IPS-NIHi11 (cell line): ENCODE data around the gene FMO3.

Source experiments
- DNase-seq: peaks from one replicate; pipeline ENCODE4 v3.0.0; 2012; ENCODE audit warnings: mixed read lengths, low spot score

The FMO3 gene

DNA sequence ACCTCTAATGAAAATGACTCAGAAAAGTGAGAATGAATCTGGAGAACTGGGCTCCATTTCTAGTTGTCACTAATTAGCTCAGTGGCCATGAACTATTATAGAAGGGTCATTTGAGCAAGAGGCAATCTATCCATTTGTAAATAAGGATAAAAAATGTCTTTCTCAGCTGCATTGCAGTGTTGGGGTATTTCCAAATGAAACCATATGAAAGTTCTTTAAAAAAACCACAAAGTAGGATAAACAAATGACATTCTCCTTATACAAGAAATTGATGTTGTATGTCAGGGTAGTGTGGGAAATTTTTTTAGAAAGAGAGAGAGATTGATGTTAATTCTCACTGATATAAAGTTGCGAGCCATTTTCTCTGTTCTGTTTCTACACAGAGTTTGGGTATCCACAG, 26.0 kb downstream of the FMO3 start:
- DNase-seq = no peak

GRCh38 chr1:171117085-171117484, 26.4 kb downstream of the FMO3 start:
- DNase-seq = no peak

- DNase-seq = no peak
Observed at GRCh38 chr1:171119648-171120047, 28.9 kb downstream of the FMO3 start.

GRCh38 chr1:171122299-171122698, 31.6 kb downstream of the FMO3 start:
- no peak for DNase-seq

DNA sequence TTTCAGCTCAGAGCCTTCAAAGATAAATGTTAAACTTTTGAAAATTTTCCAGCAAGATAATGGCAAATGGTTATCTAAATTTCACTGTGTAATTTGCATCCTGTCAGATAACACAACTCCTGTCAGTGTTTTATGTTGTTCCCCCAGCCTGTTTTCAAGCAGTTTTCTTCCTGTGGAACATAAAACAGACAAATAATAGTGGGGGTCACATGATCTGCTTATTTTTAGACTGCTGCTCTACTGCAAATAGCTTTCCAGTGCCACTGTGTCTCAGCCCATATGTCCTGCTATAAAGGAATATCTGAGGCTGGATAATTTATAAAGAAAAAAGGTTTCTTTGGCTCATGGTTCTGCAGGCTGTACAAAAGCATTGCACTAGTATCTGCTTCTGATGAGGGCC, 32.2 kb downstream of the FMO3 start:
- no peak for DNase-seq

DNA sequence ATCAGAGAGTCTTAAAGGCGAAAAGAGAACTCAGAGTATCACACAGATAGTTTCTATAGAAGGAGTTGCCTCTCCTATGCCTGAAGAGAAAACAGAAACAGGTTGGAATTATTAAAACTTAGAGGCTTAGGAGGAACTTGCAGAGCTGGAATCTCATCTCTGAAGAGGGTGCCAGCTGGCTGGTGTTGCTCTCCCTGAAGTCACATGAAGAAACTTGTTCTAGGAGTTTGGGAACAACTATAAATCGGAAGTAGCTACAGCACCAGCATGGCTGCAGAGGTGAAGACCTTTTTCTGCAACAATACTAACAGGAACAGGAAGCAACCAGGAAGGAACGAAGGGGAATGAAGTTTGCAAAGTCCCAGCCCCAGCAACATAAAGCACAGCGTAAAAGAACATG, 35.8 kb downstream of the FMO3 start:
- DNase-seq = no peak

GRCh38 chr1:171127099-171127498, 36.4 kb downstream of the FMO3 start:
- DNase-seq = no peak

GRCh38 chr1:171127501-171127900, 36.8 kb downstream of the FMO3 start:
- no peak for DNase-seq

DNA sequence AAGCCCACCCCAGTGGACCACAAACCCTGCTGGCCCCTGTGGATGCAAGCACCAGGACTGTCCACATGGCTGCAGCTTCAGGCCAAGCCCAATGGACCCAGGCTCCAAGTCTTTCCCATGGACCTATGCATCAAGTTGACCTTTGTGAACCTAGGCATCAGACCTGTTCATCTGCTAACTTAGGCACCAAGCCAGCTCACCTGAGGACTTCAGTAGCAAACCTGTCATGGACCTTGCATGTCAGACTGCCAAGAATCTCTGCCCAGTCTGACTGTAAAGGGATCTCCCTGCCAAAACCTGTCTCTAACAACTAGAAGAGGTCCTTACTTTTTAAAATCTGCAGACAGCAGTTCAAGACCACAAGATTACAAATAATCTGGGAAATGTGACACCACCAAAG, 37.8 kb downstream of the FMO3 start:
- no peak for DNase-seq

DNA sequence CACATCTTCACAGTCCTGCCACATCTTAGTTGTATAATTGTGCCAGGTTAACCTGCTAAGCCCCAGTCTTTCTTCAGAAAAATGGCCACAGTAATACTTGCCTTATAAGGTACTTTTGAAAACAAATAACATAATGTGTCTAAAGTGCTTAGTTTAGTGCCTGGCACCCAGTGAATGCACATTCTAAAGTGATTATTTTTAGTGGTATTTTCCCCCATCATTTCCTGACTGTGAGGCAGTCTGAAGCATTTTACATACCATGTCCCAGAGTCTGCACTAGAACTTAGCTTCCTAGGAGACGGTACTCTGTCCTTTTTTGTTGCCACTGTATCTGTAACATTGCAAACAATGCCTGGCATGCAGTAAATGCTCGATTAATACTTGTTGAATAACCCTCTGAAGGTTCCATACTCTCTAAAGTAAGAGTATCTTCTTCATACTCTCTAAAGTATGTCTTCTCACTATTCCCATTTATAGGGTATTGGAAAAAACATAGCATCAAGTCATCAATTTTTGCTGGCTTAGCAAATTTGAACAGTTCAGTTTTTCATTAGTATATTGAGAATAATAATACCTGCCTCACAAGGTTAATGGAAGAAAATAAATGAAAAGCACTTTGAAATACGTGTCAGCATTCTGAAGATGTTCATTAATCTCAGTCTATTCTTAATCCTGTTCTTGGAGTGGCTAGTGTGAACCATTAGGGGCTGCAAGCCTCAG, 43.7 kb downstream of the FMO3 start:
- DNase-seq = no peak

DNA sequence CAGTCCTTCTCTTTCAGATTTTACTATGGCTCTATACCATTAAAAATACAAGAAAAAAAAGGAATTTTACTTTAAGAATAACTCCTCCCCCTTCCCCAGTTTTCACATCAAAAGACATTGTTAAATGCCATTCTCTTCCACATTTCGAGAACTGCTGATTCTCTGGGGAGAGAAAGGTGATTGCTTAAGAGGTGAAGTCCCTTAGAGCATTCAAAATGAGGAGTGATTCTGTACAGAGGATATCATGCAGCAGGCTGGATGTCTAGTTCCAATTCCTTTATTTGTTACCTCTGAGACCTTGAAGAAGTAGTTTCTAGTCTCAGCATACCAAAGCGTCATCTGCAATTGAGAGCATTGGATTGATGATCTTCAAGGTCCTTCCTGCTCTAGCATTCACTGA, 46.9 kb downstream of the FMO3 start:
- DNase-seq = no peak

DNA sequence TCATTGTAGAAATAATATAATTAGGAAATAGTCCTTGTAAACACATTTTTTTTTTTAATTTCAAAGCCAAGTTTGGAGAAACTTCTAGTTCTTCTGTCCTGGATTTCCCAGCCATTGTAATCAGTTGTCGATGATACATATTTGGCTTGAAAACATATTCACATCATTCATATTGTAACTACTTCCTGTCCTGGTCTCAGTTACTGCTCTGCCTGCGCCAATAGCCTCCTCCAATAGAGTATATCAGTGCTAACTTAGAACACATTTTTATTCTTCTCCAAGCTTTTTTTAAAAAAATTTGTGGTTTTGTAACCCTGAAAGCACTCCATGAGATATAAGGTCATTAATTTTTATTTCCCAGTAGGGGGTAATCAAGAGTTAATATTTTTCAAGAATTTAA, 48.3 kb downstream of the FMO3 start:
- no peak for DNase-seq

GRCh38 chr1:171139890-171140289, 49.2 kb downstream of the FMO3 start:
- no peak for DNase-seq

DNA sequence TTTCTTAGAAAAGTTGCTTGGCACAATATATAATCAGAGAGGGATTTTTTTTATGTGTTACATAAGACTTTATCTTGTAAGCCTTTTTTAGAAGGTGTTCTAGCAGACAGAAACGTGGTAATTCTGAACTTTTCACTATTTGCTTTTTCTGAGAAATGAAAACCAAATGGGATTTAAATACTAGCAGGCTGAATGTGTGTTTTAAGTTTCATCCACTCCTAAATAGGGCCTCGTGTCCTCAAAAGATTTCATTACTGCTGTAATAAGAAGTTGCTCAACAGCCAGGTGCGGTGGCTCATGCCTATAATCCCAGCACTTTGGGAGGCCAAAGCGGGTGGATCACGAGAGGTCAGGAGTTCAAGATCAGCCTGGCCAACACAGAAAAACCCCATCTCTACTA, 49.7 kb downstream of the FMO3 start:
- DNase-seq = no peak

DNA sequence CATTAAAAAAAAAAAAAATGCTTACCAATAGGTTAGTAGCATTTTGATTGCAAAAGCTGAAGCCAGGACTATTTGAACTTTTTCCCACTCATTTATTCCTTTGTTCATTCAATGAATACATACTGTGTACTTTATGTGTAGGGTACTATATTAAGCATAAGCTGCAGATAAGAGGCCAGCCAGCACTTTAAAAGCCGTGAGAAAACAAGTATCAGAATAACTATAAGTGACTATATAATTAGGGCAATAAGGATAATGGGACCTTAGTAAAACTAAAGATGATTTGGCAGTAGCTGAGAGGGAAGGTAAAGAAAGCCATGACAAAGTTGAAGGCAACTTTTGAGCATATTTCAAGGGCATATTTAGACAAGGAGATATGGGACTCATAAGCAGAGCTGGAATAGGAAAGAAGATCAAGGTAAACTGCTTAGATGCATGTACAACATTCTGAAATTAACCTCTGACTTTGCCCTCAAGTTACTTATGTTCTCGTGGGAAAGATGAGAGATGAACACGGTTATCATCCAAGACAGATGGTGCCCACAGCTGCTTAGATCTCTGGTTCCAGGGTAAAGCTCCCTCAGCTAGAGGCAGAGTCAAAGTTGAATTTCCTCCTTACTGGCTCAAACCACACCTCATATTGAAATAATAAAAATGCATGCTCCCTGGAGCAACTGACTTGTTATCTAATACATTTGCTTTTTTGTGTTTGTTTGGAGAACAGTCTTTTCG, 50.4 kb downstream of the FMO3 start:
- no peak for DNase-seq

DNA sequence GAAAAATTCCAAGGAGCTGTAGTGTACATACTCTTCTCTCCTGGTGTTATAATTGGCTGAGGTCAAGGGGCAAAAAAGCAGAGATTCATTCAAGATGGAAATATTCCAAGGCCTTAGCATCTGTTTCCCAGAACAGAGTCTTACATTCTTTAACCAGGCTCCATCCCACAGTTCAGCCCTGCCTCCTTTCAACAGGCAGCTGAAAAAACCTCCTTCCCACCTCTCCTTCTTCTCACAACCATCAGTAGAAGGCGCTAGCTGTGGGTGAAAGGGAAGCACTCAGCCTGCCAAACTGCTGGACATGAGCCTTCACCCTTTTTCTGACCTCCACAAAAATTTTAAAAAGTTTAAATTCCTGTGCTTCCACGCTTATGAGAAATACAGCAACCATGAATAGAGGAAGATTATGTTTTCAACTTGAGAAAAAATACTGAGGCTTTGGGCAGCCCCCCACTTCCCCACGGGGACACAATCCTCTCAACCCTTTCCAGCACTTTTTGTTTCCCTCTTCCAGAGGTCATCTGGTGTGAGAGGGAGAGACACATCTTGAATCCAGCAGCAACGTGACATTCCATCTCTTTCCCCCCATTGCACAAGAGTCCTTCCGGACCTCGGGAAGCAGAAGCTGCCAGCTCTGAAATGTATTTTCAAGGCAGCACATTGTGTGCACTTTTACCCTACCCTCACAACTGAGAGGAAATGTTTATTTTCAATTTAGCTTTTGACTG, 51.1 kb downstream of the FMO3 start:
- DNase-seq = no peak

DNA sequence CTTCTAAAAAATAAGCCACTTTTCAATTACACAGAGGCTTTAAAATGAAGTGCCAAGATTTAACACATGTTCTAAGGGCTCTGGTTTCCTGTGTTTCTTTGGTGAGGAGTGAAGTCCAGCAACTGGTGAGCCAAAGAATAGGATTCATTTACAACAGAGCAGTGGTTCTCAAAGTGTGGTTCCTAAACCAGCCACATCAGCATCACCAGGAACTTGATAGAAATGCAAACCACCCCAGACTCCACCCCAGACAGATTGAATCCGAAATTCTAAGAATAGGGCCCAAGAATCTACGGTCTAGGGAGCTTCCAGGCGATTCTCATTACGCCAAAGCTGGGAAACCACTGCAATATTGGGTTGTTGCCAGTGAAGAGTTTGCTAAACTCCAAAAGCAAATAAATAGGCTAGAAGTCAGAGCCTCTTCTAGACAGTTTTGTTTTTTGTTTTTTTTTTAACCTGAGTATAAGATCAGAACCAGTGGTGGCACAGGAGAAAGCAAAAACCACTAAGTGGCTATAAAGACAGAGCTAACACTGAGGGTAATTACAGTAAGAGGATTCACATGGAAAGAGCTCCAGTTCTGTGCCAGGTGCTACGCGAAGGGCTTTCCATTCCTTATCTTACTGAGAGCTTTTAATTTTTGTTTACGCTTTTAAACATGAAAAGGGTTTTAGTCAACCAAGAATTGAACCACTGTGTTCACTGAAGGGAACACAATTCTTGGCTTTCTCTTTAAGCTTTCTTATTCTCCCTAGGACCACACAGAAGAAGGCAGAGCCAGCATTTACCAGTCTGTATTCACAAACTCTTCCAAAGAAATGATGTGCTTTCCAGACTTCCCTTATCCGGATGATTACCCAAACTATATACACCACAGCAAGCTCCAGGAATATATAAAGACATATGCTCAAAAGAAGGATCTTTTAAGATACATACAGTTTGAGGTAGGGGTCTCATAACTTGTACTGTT, 52.0 kb downstream of the FMO3 start:
- DNase-seq = no peak

DNA sequence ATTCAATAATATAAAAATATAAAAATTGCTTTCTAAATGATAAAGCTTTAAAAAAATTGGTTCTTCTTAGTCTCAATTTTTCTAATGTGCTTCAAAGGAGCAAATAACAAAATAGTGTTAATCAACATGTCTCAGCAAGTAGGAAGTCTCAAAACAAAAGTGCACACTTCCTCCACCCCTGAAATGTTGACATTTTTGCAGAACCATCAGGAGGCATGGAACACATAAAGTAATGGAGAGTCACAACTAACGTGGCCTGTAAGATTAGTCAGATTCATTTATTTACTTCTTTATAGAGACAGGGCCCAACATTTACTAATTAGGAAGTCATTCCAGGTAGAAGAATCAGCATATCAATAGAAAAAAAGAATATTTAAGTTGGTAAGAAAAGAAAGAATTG, 59.5 kb downstream of the FMO3 start:
- no peak for DNase-seq

- DNase-seq = no peak
Observed at GRCh38 chr1:171152549-171152948, 61.8 kb downstream of the FMO3 start.

DNA sequence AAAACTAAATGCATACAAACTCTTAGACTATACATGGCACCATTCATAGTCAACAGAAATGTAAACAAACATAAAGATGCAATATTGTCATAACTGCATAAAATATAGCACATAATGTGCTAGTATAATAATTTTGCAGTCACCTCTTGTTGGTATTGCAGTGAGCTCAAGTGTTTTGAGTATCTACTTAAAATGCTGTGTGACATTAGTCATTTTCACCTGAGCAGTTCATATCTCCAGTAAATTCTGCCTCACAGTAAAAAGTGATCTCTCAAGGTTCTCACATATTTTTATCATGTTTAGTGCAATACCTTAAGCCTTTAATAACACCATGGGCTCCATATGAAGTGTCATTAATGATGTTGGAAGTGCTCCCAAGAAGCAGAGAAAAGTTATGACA, 64.8 kb downstream of the FMO3 start:
- DNase-seq = no peak

- DNase-seq = no peak
Observed at GRCh38 chr1:171158096-171158495, 67.4 kb downstream of the FMO3 start.

DNA sequence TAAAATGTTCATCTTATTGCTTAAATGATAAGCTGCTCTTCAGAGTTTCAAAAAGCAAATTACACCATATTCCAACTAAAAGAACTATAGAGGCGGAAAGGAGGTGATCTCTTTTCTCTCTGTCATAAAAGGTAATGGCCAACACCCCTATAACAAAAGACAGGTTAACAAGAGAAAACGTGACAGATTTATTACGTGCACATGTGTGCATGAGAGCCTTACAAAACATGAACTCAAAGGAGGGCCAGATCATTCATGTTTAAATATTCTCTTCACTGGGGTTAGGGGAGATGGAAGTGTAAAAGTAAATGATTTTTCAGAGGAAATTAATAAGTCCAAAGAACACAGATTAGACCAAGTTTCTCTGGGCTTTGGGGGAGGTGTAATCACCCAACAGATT, 67.8 kb downstream of the FMO3 start:
- no peak for DNase-seq
